OCI-LY3 (cell line): ENCODE results near the gene JAZF1.

Experiments used
- CTCF ChIP-seq: fragments of 200-600, 300-600 bp; sonication (generic); IDR thresholded peaks from 2 replicates; pipeline ENCODE4 v1.5.1; 2014; ENCODE audit warnings: antibody characterized with exemption, low read length, low read depth
- EZH2phosphoT487 ChIP-seq: fragments of 200-600 bp; shearing (Covaris generic); IDR thresholded peaks from 2 replicates; pipeline ENCODE4 v1.6.1; 2018; ENCODE audit warnings: antibody characterized with exemption, mixed run types, low read depth

GRCh38 chr7:27970350-27970749, 210.2 kb downstream of the JAZF1 start:
- no peak for TF ChIP-seq CTCF
- no peak for TF ChIP-seq EZH2phosphoT487
